ENCODE data around the gene CREG2. TPM values are rescaled to one million over a fixed set of nuclear protein-coding genes. Genes with fewer than 3 reads are reported as not detected.

The CREG2 gene
- total RNA-seq, 1 donor from 2014 or later = 0.26 TPM

DNA sequence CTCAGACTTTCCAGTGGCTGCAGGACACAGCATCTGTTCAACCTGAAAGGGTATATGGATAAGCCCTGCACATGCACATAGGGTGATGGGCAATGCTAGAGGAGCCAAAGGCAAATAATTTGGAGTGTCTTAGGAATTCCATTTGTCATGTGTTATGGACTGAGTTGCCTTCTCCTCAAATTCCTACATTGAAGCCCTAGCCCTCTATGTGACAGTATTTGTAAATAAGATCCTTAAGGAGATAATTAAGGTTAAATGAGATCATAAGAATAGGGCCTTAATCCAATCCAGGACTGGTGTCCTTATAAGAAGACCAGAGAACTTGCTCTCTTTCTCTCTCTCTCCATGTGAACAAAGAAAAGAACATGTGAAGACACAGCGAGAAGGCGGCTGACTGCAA, 42.9 kb upstream of the CREG2 start:
- H3K4me3 ChIP-seq (ENCODE audit: low read depth, low read length) = no peak overlapping the region
- H3K36me3 ChIP-seq (ENCODE audit: control insufficient read depth, insufficient read depth, low read length) = no peaks in the 10 kb centered on the region
- FAIRE-seq = no peak
- TF ChIP-seq CTCF (IDR thresholded peaks at IDR 0.05; ENCODE audit: insufficient read depth, low read length, severe bottlenecking) = no peak
- H3K27me3 ChIP-seq (ENCODE audit: control insufficient read depth, insufficient read depth, low read length) = no peaks in the 10 kb centered on the region
- DNase-seq (ENCODE audit: low read depth) = no peak

GRCh38 chr2:101429453-101429852, 42.1 kb upstream of the CREG2 start:
- no peaks in the 10 kb centered on the region for H3K27me3 ChIP-seq (ENCODE audit: control insufficient read depth, insufficient read depth, low read length)
- DNase-seq (ENCODE audit: low read depth) (no peak), FAIRE-seq (no peak)
- TF ChIP-seq CTCF (IDR thresholded peaks at IDR 0.05; ENCODE audit: insufficient read depth, low read length, severe bottlenecking) = no peak
- no peaks in the 10 kb centered on the region for H3K36me3 ChIP-seq (ENCODE audit: control insufficient read depth, insufficient read depth, low read length)
- H3K4me3 ChIP-seq (ENCODE audit: low read depth, low read length) = no peak overlapping the region

GRCh38 chr2:101428422-101429176, 41.3 kb upstream of the CREG2 start:
- Histone ChIP-seq H3K36me3 (ENCODE audit: control insufficient read depth, insufficient read depth, low read length) (no peaks in the 10 kb centered on the region), H3K27me3 (ENCODE audit: control insufficient read depth, insufficient read depth, low read length) (no peaks in the 10 kb centered on the region), H3K4me3 (ENCODE audit: low read depth, low read length) (no peak overlapping the region)
- DNase-seq (ENCODE audit: low read depth) = no peak
- no peak for TF ChIP-seq CTCF (IDR thresholded peaks at IDR 0.05; ENCODE audit: insufficient read depth, low read length, severe bottlenecking)
- FAIRE-seq = no peak

DNA sequence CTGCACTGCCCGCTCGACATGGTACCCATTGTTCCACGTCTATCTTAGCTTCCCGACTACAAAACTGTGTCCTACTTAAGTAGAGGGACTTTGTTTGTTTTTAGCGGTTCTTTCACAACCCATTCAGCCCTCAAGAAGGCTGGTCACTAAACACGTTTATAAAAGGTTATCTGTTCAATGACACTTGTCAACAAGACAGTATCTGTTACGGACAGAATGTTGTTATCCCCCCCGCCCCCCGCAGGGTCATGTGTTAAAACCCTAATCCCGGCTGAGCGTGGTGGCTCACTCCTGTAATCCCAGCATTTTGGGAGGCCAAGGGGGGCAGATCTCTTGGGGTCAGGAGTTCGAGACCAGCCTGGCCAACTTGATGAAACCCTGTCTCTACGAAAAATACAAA, 40.4 kb upstream of the CREG2 start:
- no peak for TF ChIP-seq CTCF (IDR thresholded peaks at IDR 0.05; ENCODE audit: insufficient read depth, low read length, severe bottlenecking)
- no peak for DNase-seq (ENCODE audit: low read depth)

GRCh38 chr2:101427240-101427639, 39.9 kb upstream of the CREG2 start:
- no peak overlapping the region for H3K4me3 ChIP-seq (ENCODE audit: low read depth, low read length)
- no peaks in the 10 kb centered on the region for H3K36me3 ChIP-seq (ENCODE audit: control insufficient read depth, insufficient read depth, low read length)
- no peak for DNase-seq (ENCODE audit: low read depth)
- TF ChIP-seq CTCF (IDR thresholded peaks at IDR 0.05; ENCODE audit: insufficient read depth, low read length, severe bottlenecking) = no peak
- no peak for FAIRE-seq
- no peaks in the 10 kb centered on the region for H3K27me3 ChIP-seq (ENCODE audit: control insufficient read depth, insufficient read depth, low read length)

More for the DNA sequence above, 40.4 kb upstream of the CREG2 start:
- Histone ChIP-seq H3K36me3 (ENCODE audit: control insufficient read depth, insufficient read depth, low read length) (no peaks in the 10 kb centered on the region), H3K27me3 (ENCODE audit: control insufficient read depth, insufficient read depth, low read length) (no peaks in the 10 kb centered on the region), H3K4me3 (ENCODE audit: low read depth, low read length) (no peak overlapping the region)
- no peak for FAIRE-seq

GRCh38 chr2:101426822-101427221, 39.5 kb upstream of the CREG2 start:
- DNase-seq (ENCODE audit: low read depth) = no peak

More at GRCh38 chr2:101426822-101427221, 39.5 kb upstream of the CREG2 start:
- Histone ChIP-seq H3K27me3 (ENCODE audit: control insufficient read depth, insufficient read depth, low read length) (no peaks in the 10 kb centered on the region), H3K4me3 (ENCODE audit: low read depth, low read length) (no peak overlapping the region), H3K36me3 (ENCODE audit: control insufficient read depth, insufficient read depth, low read length) (no peaks in the 10 kb centered on the region)
- FAIRE-seq = no peak
- no peak for TF ChIP-seq CTCF (IDR thresholded peaks at IDR 0.05; ENCODE audit: insufficient read depth, low read length, severe bottlenecking)

Measured in bronchial epithelial cell (primary cell).